Kidney (tissue), 14 donors: ENCODE data around the gene SCAMP5. TPM values are rescaled to one million over a fixed set of nuclear protein-coding genes. Genes with fewer than 3 reads are reported as not detected.

Source experiments
- DNase-seq, 5 donors: peaks; one replicate each; pipeline ENCODE4 v3.0.0-alpha.2; 2013 to 2020
- FAIRE-seq: peaks from 2 replicates; lab custom pipeline; 2012; peaks lifted over from hg19 to GRCh38; lab: Jason Lieb, UNC
- H3K27ac ChIP-seq, 2 donors: one replicate each; pipeline ENCODE4 v1.7.0; 2013; ENCODE audit warnings: low read depth in 2 of 2, low read length in 2 of 2, inconsistent platforms in 1 of 2
- H3K27me3 ChIP-seq: one replicate; pipeline ENCODE4 v1.7.1; 2013; ENCODE audit warnings: low read length, inconsistent platforms; ENCODE audit not compliant: control insufficient read depth, insufficient read depth
- H3K36me3 ChIP-seq, 3 donors: one replicate each; pipeline versions ENCODE4 v1.7.0 to v1.7.1; 2013; ENCODE audit warnings: low read length in 3 of 3, control low read depth in 1 of 3, inconsistent platforms in 1 of 3; ENCODE audit not compliant: insufficient read depth in 3 of 3, control insufficient read depth in 2 of 3
- H3K4me1 ChIP-seq, 3 donors: one replicate each; pipeline versions ENCODE4 v1.7.0 to v1.7.1; 2013; ENCODE audit warnings: low read length in 3 of 3, inconsistent platforms in 1 of 3, low read depth in 1 of 3; ENCODE audit not compliant: control insufficient read depth in 2 of 3, insufficient read depth in 2 of 3
- H3K4me3 ChIP-seq, 3 donors: one replicate each; pipeline versions ENCODE4 v1.7.0 to v1.8.1; 2013; ENCODE audit warnings: low read length in 3 of 3, control low read depth in 1 of 3, inconsistent platforms in 1 of 3
- H3K9ac ChIP-seq, 3 donors: one replicate each; pipeline versions ENCODE4 v1.7.0 to v1.7.1; 2013; ENCODE audit warnings: low read length in 3 of 3, control low read depth in 1 of 3, inconsistent platforms in 1 of 3
- H3K9me3 ChIP-seq, 3 donors: one replicate each; pipeline versions ENCODE4 v1.7.0 to v1.7.1; 2013; ENCODE audit warnings: low read length in 3 of 3, control low read depth in 1 of 3, inconsistent platforms in 1 of 3; ENCODE audit not compliant: control insufficient read depth in 2 of 3, insufficient read depth in 1 of 3
- CTCF ChIP-seq: IDR thresholded peaks from 3 replicates; pipeline ENCODE4 v1.5.1; 2012; ENCODE audit warnings: mild to moderate bottlenecking, moderate library complexity, borderline replicate concordance; ENCODE audit not compliant: insufficient read depth; ENCODE audit errors: extremely low read depth
- intact Hi-C: fragments of 100-400 bp; cut with DNase I; formaldehyde crosslinking; loops from one replicate; pipeline ENCODE4 v1.11.1; 2022
- polyA plus RNA-seq: library from polyadenylated mRNA; stranded (reverse); fragments of 350-450 nt; fragmentation: Illumina TruSeq; extraction: RNeasy Lipid Tissue Mini Kit (QIAGEN cat#74804); gene quantifications from one replicate; pipeline ENCODE4 v1.2.3, GENCODE V29; 2014; ENCODE audit warnings: low read depth, low replicate concordance; ENCODE audit not compliant: insufficient read depth
- total RNA-seq: library from RNA; stranded (reverse); fragmentation: NEBNext Ultra II Directional; extraction: Animal tissue kit (Norgen Biotek cat#: 25700); gene quantifications from one replicate; pipeline ENCODE4 v1.2.1, GENCODE V29; 2021
- donor health status: control.
- donor health status: control.
- donor health status: control.
- donor health status: control.
- donor health status: control.
- donor health status: DM: yes; HTN: yes; CAD: no.
- donor health status: Normal renal cell carcinoma (clear cell type).

SCAMP5 gene
- total and polyA plus RNA-seq, 2 donors from 2014 or later, result 13.4 to 29.5 TPM

GRCh38 chr15:74954515-74954914, 40.8 kb upstream of the SCAMP5 start:
- no peak overlapping the region for H3K27ac ChIP-seq
- no peak for TF ChIP-seq CTCF
- no peak for FAIRE-seq
- DNase-seq, result peak in 4 of 5 donors; percentile 17 to 81 (median 56)
- H3K36me3 ChIP-seq, result no peaks in the 10 kb centered on the region
- peaks cover 7% of the 10 kb centered on the region for H3K27me3 ChIP-seq
- intact Hi-C loops, result loop anchor here (5.0 kb wide), 1 partner anchor 182 kb away; no protein-coding TSS in a partner anchor
- H3K9me3 ChIP-seq, result no peaks in the 10 kb centered on the region
- H3K9ac ChIP-seq, result no peak overlapping the region
- peaks cover 0 to 20% (median 12%) of the 10 kb centered on the region in 3 donors for H3K4me1 ChIP-seq
- peak overlapping the region in 1 of 3 donors; percentile 57 for H3K4me3 ChIP-seq

GRCh38 chr15:74955017-74955416, 40.3 kb upstream of the SCAMP5 start:
- Histone ChIP-seq H3K27me3 (peaks cover 7% of the 10 kb centered on the region), H3K4me3 (peak overlapping the region in 1 of 3 donors; percentile 57), H3K36me3 (no peaks in the 10 kb centered on the region), H3K27ac (no peak overlapping the region), H3K9ac (no peak overlapping the region), H3K4me1 (peaks cover 0 to 20% (median 12%) of the 10 kb centered on the region in 3 donors), H3K9me3 (no peaks in the 10 kb centered on the region)
- FAIRE-seq (no peak), DNase-seq (peak in 4 of 5 donors; percentile 1 to 52 (median 44))
- no peak for TF ChIP-seq CTCF
- intact Hi-C loops, result no loop called here

GRCh38 chr15:74955796-74956647, 39.3 kb upstream of the SCAMP5 start:
- peaks cover 0 to 18% (median 12%) of the 10 kb centered on the region in 3 donors for H3K4me1 ChIP-seq
- peak overlapping the region in 1 of 3 donors; percentile 57 for H3K4me3 ChIP-seq
- intact Hi-C loops, result no loop called here
- peaks cover 7% of the 10 kb centered on the region for H3K27me3 ChIP-seq
- H3K9ac ChIP-seq, result peak overlapping the region in 1 of 3 donors; percentile 37
- no peak overlapping the region for H3K27ac ChIP-seq
- DNase-seq (peak; percentile 73 to 92 (median 83)), FAIRE-seq (no peak)
- H3K36me3 ChIP-seq, result no peaks in the 10 kb centered on the region
- no peaks in the 10 kb centered on the region for H3K9me3 ChIP-seq
- TF ChIP-seq CTCF, result peak; percentile 35
